OCI-M2 (cell line): ENCODE results near the gene BBS9.
"Not testable (repeated sequence)": the region's sequence is repeated elsewhere in the genome, so short reads cannot be mapped to it uniquely, and the experiment has no call there.

ENCODE experiments used
- DNase-seq: peaks from one replicate; lab custom pipeline; 2025; ENCODE audit not compliant: unreplicated experiment; lab: John Stamatoyannopoulos, UW

BBS9 gene

DNA sequence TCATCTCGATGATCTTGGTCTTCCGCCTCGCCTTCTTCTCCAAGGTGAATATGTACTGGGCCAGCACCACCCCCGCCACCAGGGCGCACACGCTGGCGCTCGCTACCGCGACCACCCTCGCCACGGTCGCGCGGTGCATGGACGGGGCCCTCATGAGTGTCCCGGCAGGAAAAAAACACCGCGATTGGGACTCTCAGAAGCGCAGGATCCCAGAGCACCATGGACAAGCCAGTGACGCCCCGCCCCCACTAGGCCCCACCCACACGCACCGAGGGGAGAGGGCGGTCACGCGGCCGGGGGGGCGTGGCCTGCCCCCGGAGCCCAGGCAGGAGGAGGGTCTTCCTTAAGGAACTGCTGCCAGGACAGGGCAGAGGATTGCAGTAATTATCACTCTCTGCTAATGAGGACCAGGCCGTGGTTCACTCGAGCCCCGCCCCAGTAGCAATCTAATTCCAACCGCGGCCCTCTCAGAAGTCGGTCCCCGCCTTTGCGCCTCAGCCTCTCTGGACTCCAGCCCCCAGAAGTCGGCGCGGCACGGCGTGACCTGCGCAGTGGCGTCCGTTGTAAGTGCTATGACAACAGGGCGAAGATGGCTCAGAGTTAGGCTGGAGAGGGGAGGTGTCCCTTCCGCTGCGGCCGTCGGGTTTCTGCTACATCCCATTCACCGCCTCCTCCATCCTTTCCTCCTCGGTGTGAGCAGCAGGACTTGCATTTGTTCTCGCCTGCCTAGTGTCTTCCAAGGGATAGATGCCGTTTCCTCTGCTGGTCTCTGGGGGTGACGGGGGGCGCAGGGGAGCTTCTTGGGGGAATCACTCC, at the start of gene BBS9:
BBS9 (plus strand) TSS at position 575 of the 816 bp plus-strand sequence. CDS start 16,689 bp downstream, outside the sequence.
- DNase-seq = peak; percentile 70

DNA sequence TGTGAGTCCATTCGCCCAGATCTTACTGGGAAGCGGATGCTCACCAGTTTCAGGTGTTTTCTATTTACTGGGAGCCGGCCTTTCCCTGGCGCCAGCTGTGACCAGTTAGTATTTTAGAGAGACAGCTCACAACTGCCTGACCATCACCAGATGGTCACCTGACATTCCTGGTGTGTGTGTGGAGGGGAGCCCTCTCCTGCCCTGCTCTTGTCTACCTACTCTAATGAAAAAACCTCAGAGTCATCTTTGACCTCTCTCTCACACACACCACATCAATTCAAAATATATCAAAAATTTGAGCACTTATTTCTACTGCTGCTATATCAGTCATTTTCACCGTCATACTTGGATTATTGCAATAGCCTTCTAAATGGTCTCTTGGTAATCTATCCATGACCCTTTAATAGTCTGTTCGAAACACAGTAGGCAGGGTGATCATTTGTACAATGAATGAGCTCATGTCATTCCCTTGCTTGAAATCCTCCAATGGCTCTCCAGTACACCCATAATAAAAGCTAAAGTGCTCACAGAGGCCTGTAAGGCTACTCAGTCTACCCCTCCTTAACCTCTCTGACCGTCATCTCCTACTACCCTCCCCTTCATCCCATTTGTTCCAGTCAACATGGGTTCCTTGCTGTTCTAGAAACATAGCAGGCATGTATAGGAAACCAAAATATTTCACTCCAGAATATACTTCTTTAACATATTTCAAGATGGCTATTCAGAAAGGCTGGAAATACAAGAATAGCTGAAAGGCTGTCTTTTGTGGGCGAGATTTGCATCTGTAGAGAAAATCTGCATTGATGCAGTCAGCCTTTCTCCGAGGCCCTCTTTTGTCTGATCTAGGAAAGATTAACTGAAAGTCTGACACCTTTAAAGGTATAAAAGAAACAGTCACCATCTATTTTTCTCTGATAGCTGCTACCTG, 49.3 kb upstream of the BBS9 start:
- no peak for DNase-seq

DNA sequence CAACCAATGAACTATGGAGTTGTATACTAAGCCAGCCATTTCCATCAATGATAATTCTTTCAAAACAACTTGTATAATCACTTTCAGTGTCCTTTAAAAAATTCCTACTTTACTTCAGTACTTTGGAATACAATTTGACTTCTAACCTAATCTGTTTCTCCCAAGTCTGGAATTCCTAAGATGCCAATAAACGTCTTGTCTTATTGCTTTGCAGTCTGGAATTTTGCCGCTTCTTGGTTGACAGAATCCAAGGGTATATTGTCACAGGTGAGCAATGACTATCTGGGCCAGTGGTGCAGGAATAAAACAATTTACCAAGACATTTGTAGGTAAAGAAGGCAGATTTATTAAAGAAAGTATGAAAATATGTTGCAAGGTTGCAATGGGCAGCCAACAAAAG, 42.0 kb upstream of the BBS9 start:
- DNase-seq = no peak

DNA sequence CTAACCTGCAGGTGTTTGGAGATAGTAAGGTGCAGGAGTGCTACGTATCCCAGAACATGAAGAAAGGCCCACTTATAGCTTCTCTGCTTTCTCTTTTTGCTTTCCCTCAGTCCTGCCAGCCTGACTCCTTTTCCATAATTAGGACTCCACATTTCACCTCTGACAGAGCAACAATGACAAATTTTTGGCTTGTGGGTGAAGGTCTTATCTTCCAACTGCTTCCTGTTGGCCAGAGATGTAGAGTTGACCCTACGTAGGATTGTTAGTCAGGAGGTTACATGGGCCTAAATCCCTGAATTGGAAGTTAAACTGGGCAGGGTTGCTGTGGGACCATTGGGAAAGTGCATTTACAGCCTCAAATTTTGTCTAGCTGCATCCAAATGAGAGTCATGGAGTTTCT, 41.5 kb upstream of the BBS9 start:
- DNase-seq = no peak

DNA sequence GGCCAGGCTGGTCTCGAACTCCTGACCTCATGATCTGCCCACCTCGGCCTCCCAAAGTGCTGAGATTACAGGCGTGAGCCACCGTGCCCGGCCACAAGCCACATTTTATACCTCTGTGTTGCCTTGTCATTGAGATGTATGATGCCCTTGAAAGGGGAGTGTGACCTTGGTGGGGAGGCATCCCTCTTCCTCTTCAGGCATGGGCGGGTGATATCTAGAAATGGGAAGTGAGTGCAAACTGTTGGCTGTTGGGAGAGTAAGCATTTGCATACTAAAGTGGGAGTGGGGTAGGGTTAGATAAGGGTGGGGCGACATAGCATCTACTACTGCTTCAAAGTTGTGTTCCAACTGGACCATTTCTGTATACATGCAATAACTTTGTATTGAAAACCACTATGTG, 40.2 kb upstream of the BBS9 start:
- no peak for DNase-seq

DNA sequence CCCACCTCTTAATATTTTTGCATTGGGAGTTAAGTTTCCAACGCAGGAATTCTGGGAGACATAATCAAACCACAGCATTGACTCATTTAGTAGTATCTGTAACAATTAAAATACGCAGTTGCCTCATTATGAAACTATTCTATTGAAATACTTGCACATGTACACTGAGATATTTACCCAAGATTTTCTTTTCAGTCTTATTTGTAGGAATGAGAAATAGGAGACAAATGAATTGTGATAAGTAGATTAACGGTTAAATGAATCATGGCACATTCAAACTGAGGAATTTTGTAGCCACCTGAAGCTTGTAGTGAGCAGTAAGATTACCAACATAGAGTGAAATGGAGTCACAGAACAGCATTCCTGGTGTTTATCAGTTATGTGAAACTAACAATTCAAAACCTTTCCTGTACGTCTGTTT, 38.2 kb upstream of the BBS9 start:
- DNase-seq = no peak

DNA sequence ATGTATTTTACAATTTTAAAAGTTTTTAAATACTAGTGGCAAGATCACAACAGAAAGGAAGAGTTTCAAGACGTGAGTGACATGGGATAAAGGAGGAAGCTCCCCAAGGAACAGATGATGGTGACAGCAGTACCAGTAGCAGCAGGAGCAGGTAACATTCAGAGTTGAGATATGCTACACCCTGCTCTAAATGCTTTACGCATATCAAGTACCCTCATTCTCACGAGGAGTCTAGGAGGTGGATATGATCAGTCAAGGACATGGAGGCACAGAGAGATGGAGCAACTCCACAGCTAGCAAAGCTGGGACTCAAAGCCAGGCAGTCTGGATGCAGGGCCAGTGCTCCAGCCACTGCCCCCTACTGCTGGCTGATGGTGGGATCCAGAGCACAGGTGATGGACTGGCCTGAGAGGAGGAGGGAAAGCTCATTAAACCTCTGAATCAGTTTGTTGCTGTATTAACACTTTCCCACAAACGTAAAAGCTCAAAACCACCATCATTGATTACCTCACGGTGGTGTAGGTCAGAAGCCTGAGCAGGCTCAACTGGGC, 37.6 kb upstream of the BBS9 start:
- no peak for DNase-seq

DNA sequence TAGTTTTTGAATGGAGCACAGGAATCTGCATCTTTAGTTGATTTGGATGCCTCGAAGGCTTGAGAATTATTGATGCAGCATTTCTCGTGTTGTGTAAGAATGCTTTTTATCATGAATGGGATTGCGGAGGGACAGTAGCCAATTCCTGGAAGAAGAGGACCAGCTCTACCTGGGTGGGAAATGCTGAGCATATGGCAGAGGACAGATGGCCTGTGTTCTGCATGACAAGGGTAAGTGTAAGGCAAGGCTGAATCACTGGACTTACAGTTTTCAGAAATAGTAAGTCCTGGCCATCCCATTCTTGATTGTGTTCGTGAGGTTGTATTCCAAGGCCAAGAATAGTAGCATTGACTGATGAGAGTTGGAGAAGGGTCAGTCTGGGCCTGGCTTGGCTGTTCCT, 36.1 kb upstream of the BBS9 start:
- no peak for DNase-seq

DNA sequence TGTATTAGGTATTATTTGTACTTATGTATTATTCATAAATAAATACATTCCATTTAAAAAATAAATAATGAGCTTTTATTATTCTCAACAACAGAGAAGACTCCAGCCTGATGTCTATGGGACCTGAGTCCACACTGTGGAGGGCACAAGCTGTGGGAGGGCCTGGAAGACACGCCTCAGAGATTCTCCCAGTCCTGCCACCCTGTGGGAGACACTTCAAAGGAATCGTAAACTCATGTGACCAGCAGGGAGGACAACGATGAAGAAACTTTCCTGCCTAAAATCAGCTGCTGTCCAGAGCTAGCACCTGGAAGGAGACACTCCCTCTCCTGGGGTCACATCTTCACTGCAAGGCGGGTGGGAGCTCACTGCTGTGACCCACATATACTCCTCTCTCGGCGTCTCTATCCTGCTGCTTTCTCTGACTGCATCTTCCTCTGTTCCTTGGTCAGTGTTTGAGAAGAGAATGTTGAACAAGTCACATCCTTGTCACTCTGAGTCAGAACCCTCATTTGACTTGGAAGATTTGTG, 34.6 kb upstream of the BBS9 start:
- not testable (repeated sequence) for DNase-seq

DNA sequence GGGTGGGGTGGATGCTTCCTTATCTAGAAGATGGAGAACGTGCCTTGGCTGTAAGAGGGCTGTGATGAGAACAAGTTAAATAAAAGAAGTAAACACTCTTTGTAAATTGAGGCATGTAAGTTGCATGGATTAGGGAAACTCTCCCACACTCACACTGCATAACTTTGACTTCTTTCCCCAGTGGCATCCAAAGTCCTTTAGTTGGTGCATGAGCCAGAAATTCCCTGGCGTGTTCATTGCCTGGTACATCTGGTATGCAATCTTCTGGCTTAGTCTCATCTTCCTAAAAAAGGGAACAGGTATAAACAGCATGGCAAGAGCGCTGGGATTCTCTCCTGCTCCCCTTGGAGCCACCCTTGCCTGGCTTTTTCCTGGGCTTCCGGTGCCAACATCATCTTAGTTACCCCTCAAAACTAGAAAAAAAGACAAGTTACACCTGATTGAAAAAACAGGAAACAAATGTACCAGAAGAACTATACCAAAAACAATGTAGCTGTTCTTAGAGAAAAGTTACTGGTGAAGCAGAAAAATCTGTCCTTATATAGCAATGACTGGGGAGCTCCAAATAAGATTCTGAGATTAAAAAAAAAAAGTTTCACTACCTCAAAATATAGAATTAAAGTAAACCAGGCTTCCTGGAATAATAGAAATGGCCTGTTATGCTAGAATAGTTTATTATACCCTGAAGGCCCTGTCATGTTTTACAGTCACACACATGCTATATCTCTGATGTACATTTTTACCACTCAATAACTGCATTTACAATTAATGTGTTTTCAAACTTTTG, 30.0 kb upstream of the BBS9 start:
- no peak for DNase-seq

DNA sequence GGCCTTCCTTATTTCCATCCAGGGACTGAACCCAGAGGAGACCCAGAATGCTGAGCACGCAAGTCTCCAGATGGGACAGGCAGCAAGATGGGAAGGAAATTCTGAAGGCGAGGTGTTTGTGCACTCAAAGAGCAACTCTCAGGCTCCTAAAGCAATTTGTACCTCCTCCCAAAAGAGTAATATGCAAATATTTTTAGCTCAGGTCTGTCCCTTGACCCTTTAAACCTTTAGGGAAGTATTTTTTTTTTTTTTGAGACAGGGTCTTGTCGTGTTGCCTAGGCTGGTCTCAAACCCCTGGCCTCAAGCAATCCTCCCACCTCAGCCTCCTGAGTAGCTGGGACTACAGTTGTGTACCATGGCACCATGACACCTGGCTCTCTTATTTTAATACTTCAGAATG, 28.6 kb upstream of the BBS9 start:
- no peak for DNase-seq

DNA sequence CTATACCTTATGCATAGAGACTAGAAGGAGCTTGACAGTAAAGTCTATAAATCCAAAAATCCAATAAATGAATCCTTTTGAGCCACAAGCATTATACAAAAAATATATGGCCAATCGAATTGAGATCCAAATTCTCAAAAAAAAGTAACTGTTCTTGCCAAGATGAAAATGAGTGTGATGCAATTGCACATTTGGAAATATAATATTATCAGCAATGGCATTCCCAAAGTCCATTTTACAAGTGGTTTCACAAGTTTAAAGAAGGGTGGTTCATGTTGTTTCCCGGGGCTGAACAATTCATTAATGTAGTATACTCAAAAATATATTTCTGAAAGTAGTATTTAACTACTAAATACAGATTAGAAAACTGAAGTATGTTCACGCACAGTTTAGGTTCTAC, 27.5 kb upstream of the BBS9 start:
- DNase-seq = no peak

DNA sequence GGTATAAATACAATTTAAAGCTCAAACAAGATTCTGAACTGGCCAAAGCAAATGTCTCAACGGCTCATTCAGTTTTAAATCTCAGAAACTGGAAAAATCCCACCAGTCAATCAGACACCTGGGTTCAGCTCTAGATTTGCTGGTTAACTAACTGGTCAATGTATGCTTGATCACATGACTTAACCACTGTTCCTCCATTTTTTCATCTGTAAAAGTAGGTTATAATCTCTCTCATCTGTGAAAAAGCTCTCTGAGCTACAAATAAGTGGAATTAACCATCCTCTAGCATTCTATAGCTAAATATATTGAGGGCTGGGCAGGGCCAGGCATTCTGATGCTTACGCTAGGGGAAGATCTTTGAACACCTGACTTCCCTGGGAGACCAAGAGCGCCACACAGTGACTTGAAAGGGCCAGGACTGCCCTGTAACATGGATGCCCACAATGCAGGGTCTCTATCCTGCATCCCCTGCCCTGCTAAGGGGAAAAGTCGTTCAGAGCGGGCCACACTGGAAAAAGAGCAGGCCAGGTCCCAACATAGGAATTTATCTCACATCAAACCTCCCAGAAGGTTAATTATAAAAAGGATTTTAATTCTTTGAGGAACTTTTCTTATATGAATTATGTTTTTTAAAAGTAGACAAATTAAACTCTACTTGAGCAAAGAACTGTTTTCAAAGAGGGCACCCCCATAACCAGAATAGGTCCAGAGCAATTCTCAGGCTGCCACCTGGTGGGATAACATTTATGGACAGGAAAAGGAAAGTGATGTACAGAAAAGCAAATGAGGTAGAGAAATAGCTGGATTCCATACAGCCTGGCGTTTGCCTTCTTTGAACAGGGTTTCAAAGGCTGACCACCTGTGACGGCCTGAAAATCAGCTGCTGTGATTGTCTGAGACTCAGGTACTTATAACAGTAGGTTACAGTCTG, 22.0 kb upstream of the BBS9 start:
- no peak for DNase-seq

DNA sequence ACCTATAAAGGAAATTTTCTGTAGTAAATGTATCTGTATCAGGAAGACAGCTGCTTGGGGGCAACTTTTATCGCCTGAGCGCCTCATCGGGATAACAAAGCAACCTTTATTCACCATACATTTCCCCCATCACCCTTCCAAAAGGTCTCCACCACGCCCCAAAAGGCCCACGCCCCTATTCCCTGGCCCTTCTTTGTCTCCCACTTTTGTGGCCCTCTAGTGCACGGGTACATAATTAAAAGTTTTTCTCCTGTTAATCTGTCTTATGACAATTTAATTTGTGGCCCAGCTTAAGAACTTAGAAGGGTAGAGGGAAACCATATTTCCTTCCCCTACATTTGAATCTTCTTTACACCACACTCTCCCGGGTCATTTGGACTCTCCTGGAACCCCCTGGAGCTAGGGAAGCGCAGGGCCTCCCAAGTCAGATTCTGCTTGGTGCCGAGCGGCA, 20.8 kb upstream of the BBS9 start:
- no peak for DNase-seq

DNA sequence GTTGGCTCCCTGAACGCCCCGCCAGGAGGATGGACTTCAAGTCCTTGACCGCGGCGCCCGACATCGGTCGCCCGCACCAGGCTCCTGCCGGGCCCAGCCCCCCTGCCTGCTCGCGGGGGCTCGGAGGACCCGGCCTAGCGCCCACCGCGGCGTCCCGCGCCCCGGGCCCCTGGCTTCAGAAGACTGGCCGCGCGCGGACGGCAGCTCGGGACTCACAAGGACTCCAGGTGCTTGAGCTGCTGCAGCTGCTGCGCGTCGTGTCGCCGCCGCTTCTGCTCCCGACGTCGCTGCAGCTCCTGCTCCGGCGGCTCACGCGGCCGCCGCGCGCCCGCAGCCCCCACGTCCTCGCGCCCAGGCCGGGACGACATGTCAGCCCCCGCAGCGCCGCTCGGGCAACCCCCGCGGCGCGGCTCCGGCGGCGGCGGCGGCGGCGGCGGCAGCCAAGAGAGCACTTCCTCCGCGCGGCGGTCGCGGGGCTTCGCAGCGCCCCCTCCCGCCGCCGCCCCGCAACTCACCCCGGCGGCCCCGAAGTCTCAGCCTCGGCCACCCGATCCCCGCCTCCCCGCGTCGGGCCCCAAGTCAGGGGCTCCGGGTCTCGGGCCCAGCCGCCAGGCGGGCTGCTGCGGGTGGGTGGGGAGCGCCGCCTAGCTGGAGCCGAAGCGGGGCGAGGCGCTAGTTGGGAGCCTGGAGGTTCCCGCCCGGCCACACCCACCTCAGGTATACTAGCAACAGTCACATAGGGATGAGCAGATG, 20.2 kb upstream of the BBS9 start, which contains the start of gene RP9:
RP9 (minus strand) TSS at position 400 of the 753 bp plus-strand sequence; CDS start at position 368, 32 bp downstream.
- DNase-seq = no peak

DNA sequence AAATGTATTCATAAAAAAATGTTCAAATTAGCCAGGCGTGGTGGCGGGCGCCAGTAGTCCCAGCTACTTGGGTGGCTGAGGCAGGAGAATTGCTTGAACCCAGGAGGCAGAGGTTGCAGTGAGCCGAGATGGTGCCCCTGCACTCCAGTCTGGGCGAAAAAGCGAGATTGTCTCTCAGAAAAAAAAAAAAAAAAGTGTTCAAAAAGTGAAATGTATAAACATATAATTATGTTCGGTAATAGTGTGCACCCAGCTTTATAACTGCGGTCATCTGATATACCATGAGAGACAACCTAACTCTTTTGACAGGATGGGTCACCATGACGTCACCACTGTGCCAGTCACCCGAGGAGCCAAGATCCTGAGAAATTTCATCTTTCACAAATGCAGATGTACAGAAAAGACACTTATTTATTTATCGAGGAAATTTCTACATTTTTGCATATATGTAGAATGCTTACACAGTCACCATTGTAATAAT, 19.6 kb upstream of the BBS9 start:
- no peak for DNase-seq

DNA sequence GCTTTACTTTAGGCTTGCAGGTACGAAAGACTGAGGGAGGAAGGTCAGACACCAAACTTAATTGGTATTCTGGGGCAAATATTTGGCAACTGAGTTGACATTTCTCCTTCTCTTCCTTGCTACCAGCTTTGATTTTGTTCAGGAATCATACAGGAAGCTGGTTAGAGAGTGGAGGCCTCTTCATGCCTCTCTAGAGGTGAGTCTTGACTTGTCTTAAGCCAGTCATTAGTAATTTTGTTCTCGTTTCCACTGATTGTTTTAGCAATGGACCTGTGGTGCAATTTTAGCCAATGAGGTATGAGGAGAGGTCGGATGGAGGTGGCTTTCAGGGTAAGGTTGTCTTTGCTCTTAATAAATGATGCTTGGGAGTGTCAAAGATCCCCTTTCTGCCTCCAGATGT, 17.8 kb upstream of the BBS9 start:
- DNase-seq = no peak

DNA sequence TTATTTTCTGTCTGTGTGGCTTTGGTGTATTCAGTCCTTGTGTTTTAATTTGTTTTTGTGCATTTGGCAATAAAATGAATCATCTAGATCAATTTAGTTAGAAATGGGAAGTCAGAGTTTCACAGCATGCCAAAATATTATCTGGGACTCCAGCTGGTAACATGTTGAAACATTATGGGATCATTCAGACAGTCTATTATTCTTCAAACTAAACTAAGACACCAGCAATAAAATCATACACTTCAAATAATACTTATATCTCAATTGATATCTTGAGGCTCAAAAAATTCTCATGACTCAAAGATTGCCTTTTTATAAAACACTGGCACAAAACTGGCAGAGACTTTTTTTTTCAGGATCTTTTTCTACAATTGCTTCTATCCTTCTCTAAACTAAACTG, 14.4 kb upstream of the BBS9 start:
- no peak for DNase-seq

DNA sequence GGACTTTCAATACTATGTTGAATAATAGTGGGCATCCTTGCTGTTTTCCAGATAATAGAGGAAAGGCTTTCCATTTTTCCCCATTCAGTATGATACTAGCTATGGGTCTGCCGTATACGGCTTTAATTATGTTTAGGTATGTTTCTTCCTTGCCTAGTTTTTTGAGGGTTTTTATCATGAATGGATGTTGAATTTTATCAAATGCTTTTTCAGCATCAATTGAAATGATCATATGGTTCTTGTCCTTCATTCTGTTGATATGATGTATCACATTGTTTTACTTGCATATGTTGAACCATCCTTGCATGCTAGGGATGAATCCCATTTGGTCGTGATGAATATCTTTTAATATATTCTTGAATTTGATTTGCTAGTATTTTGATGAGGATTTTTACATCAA, 11.0 kb upstream of the BBS9 start:
- no peak for DNase-seq
